ENCODE measurements around the gene CD40LG.

The CD40LG gene

DNA sequence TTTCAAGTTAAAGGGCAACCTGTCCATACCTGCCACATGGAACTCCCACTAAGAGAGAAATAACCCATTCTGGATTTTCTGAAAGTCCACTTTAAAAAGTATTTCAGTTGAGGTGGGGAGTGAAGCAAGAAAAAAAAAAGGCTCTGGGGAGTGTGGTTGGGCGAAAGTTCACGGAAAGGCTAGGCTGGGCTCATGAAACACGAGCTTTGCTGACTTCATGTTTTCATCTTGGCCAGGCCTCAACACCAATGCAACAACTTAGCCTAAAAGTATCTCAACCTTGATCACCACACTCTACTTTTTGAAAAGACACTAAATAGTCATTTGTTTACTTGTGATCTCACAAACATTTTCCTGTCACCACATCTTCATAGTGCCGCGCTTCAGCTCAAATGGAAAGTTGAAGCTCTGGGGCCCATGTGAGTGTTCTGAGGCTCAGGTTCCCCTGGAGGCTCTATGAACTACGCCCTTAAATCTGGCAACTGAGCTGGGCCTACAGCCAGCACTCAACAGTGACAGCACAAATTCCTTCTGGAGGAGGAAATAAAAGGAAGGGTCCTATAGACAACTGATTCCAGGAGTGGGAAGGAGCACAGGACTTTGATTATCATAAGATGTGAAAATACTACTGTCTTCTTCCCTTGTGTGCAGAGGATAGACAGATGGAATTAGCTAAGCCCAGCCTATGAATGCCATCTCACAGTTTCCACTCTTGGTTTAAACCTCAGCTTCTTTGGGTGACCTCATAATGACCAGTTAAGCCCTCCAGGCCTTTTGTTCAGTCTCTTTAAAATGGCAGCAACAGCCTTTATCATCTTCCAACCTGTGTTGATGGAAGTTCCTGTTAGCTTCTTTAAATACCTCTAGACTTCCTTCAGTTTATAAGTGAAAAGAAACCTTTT lies 5.1 kb downstream of the CD40LG start:
- DNase-seq, result no peak

GRCh38 chrX:136656361-136656964 lies 8.5 kb downstream of the CD40LG start:
- DNase-seq, result no peak

- no peak for DNase-seq
These were observed 10.2 kb downstream of the CD40LG start for GRCh38 chrX:136658151-136658550.

DNA sequence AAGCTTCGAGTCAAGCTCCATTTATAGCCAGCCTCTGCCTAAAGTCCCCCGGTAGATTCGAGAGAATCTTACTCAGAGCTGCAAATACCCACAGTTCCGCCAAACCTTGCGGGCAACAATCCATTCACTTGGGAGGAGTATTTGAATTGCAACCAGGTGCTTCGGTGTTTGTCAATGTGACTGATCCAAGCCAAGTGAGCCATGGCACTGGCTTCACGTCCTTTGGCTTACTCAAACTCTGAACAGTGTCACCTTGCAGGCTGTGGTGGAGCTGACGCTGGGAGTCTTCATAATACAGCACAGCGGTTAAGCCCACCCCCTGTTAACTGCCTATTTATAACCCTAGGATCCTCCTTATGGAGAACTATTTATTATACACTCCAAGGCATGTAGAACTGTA lies 11.2 kb downstream of the CD40LG start:
- DNase-seq, result no peak

DNA sequence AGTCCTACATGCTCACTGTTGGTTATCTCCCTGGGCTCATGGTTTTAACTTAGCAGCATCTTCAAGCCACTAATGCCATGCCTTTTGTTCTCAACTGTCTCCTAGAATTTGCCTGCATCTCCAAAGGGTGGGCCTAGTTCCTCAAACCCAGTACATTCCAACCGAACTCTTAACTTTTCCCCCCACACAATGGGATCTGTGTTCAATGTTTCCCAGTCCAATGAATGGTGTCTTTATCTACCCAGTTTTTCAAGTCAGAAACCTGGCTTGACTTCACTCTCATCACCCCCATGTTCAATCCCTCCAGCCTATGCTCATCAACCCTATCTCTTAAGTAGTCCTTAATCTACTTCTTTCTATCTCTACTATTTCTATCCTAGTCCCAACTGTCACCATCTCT lies 12.9 kb downstream of the CD40LG start:
- no peak for DNase-seq

DNA sequence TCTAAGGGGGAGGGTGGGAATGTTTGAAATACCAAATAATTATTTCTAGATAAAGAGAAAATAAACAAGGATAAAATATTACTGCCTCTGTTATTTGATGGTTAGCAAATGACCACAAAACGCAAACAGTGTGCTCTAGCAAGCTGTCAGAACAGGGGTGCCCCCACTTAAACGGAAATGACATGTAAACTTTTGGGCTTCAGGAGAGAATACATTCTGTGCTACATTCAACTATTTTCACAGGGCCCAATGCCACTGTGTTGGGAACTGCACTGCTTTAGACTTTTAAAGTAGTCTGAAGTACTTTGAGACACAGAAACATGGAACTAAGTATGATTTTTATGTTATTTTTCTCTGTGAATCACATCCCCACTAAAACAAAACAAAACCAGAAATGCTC lies 14.1 kb downstream of the CD40LG start:
- DNase-seq, result no peak

DNA sequence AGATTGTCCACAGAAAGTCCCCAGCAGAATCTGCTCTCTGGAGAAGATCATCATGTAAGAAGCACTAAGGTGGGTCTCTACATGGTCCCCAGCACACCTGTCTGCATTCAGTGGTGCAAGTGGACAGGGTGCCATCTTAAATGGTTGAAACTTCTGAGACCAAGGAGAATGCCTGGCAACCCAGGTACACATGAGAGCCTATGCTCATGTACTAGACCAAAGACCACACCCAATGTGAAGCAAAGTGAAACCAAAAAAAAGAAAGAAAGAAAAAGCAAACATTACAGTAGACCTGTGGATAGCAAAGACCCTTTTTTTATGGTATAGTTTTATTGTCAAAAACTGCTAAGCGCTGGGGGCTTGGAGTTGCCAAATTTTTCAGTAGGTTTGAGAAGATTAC lies 15.0 kb downstream of the CD40LG start:
- DNase-seq, result no peak

- DNase-seq, result no peak
These were observed 17.4 kb downstream of the CD40LG start for GRCh38 chrX:136665258-136665900.

DNA sequence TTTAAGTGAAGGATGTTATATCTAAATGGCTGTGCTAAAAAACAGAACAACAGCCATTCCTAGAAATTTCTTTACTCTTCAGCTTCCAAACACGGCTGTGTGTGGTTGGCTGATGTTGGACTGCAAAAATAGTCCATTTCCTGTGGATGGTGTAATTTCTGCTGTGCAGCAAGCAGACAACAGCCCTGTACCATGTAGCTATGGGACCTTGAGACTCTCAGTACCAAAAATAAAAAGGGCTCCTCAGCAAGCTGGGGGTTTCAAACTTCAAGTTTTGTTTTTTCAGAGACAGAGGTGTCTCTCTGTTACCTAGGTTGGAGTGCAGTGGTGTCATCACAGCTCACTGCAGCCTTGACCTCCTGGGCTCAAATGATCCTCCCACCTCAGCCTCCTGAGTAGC lies 18.1 kb downstream of the CD40LG start:
- no peak for DNase-seq

GRCh38 chrX:136667446-136668168 lies 19.6 kb downstream of the CD40LG start:
- DNase-seq, result no peak

DNA sequence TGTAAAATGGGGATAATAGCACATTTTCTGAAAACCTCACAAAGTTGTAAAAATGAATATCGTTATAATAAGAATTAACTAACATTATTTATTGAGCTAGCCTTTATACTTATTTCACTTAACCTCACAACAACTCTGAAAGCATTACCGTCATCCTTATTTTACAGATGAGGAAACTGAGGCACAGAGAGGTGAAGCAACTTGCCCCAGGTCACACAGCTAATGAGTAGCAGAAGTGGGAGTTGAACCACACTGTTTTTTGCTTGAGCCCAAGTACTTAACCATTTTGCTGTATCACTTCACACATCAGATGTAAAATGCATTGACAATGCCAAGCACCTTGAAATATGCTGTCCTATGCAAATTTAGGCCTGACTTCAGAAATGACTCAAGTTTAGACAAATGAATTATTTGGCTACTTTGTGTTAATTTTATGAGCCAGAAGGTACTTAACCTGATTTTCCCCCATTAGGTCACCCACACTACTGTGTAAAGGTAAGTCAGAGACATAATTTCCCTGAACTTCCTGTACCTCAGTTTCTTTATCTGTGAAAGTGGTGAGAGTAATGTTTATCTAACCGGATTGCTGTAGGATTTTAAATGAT lies 23.1 kb downstream of the CD40LG start:
- DNase-seq, result no peak

DNA sequence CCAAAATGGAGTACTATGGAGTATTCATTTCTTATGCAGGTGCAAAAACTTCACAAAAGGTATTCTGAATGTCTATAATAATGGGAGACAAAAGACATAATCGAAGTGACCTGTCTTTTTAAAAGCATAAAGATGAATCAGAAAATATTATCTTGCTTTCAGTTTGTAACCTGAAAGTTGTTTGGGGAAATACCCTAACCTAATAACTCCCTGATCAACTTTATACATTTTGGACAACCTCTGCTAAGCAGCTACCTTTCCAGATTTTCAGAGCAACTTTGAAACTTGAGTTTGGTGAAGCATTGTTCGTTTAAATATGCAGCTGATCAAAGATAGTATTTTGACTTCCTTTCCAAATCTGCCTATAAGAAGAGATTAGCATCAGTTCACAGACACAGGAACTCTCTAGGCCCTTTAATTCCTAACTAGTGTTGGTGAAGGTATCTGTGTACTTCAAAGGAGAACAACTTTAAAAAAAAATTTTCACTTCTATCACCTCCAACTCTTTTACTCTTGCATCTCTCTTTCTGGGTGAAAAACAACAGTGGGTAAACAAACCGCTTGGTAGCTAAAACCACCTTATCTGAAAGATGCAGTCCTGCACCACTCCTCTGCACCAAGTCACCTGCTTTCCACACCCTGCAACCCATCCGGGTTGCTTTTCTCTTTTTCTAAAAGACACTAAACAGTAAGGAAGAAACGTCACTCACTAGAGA lies 26.5 kb downstream of the CD40LG start:
- no peak for DNase-seq

GRCh38 chrX:136679531-136679930 lies 31.6 kb downstream of the CD40LG start:
- DNase-seq, result no peak

DNA sequence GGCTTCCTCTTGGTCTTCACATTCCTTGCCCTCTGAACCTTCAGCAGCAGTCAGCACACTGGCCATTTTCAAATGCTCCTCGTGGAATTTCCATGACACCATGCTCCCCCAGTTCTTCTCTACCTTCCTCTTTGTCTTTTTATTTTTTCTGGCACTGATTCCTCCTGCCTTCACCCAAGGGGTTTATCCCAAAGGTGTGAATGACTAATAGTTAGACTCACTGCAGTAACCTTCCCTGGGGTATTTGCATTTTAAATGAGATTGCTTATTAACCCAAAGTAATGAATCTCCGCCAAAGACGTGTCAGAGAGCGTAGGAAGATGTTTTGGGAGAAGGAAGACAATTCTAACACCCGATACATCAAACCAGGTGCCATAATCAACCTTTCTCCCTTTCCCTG lies 36.2 kb downstream of the CD40LG start:
- no peak for DNase-seq

DNA sequence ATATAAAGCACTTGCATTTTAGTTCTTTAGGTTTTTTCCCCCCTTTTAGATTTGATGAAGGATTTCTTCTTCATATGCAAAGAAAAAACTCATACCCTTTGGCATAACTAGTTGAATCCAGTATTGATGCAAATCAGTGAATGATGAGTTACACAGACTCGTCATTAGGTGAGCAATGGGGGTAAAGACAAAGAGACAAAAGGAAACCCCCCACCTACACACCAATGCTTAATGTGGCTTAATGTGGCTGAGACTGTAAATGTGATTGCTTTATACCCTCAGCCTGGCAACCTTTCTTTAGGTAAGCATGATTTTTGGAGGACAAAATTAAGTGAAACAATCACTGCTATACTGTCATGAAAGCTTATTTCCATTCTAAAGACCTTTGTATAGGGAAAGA lies 39.5 kb downstream of the CD40LG start:
- no peak for DNase-seq

DNA sequence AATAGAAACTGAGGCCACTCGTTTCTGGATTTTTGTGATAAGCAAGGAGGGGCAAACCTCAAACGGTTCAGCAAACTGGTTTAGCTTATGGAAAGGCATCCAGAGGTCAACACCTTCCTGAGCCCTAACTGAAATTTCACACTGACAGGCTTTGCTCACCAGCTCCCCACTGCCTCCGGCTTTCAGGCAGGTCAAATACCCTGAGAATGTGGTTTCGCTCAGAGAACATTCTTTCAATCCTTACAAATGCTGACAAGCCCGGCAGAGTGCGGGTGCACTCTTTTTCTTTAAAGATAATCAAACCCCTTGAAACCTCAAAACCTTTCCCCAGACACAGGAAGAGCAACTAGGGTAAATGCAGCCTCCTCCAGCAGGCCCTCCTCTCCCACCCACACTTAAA lies 41.5 kb downstream of the CD40LG start:
- DNase-seq, result no peak

GRCh38 chrX:136691028-136691809 lies 43.3 kb downstream of the CD40LG start:
- no peak for DNase-seq

DNA sequence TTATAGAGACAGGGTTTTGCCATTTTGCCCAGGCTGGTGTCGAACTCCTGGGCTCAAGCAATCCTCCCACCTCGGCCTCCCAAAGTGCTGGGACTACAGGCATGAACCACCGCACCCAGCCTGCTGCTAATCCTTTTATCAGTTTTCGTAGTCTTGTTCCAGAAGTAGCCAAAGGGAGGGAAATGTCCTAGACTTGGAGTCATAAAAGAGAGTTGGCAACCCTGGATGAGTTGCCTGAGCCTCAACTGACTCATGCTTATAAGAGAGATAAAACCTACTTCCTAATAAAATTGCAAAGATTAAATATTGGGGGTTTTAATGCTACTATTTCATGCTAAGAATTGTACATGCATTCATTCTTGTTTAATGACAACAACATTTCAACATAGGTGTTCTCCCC lies 44.3 kb downstream of the CD40LG start:
- DNase-seq, result no peak

DNA sequence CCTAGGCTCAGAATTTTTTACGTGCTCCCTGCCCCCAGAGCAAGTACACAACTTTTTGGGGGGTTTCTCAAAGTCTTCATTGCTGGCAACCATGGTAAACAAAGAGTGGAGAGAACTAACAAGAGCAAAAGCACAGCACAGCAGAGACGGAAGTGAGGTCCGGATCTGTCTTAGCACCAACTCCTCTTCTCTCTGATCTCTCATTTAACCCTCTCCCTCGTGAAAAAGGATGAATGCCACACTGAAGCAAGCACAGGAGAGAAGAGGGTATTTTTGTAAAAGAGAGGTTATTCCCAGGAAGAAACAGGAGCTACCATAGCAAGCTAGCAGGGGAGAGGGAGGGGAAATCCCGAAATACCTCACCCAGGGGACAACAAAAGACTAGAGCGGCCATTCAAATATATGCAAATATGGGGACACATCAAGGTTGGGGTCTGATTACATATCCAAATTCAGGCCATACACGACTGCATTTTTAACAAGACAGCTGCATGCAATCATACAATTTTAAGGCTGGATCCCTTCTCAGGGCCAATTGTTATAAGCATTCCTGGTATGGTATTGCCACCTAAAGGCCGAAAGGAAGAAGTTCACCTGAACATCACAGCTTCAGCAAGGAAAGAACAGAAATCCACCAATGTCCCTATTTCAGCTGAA lies 46.6 kb downstream of the CD40LG start:
- peak; percentile 24 for DNase-seq

- no peak for DNase-seq
These were observed 49.2 kb downstream of the CD40LG start for GRCh38 chrX:136697156-136697555.

DNA sequence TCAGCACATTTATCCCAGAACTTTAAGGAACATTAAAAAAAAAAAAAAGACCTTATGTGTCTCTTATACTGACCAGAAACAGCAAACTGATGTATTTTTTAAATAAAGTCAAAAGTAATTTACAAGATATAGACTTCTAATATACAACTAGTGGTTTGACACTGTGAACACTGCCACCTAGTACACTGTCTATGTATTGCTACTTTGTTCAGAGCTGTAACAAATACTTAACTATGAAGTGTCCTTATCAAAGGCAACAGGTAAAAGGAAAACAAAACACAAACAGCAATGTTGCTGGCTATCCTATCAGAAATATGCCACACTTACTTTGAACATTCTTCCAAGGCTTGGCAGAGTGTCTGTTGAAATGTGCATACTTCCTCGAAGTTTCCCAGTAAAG lies 60.4 kb downstream of the CD40LG start:
- DNase-seq, result no peak
